Measurements from ENCODE around the gene COL27A1. TPM values are rescaled to one million over a fixed set of nuclear protein-coding genes. Genes with fewer than 3 reads are reported as not detected.

Gene COL27A1
- total RNA-seq, 1 donor from 2014 or later = 8.5 TPM

DNA sequence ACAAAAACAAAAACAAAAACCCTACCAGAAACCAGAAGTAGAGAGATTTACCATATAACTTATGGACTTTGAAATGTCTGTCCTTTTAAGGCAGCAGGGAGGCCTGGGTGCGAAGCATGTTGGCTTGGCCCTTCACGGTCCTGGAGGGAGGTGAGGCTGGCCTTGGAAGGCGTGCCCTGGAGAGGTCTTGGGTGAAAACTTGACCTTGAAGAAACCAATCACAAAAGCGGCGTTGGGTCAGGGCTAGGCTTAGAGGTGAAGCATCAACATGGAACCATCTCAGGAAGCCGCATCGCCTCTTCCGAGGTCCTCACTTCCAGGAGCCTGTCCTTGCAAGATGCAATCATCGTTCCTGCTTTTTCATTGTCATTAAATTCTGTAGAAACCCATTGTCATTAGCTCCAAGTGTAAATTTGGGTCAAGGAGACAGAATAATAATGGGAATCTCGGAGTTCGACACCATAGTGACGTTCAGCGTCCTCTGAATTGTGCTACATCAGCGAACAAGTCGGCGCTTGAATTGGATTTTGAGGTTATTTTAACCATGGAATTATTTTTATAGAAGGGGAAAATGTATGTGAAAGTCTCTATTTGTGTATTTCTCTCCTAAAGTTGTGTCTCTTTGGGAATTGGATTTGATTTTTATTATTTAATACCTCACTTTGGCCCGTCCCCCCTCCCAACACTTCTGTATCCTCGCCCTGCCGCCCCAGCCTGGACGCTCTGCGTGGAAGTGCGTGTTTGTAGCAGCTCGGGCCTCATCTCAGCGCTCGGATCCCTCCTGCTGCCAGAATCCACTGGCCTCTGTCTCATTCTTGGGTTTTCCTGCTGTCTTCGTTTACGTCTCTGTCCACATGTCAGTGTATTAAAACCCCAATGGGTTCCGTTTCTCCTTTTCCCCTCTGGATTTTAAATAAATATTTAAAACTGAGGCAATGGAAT lies 156.5 kb downstream of the COL27A1 start:
- no peak overlapping the region for H3K4me3 ChIP-seq (ENCODE audit: low read depth, low read length)
- TF ChIP-seq, protein P1, sequence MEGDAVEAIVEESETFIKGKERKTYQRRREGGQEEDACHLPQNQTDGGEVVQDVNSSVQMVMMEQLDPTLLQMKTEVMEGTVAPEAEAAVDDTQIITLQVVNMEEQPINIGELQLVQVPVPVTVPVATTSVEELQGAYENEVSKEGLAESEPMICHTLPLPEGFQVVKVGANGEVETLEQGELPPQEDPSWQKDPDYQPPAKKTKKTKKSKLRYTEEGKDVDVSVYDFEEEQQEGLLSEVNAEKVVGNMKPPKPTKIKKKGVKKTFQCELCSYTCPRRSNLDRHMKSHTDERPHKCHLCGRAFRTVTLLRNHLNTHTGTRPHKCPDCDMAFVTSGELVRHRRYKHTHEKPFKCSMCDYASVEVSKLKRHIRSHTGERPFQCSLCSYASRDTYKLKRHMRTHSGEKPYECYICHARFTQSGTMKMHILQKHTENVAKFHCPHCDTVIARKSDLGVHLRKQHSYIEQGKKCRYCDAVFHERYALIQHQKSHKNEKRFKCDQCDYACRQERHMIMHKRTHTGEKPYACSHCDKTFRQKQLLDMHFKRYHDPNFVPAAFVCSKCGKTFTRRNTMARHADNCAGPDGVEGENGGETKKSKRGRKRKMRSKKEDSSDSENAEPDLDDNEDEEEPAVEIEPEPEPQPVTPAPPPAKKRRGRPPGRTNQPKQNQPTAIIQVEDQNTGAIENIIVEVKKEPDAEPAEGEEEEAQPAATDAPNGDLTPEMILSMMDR (conservative IDR thresholded peaks at IDR 0.05; ENCODE audit: low read depth, low read length) = no peak
- no peak for DNase-seq (ENCODE audit: low read depth)

DNA sequence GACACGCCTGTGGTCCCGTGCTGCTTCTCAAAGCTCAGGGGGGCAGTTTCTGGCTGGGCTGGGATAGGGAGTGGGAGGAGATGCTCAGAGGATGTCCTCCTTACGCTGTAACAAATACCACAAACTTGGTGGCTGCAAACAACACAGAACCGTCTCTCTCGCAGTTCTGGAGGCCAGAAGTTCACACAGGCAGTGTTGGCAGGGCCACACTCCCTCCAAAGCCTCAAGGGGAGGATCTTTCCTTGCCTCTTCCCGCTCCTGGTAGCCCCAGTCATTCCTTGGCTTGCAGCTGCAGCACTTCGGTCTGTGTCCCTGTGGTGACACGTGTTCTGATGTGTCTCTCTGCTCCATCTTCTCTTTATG lies 157.2 kb downstream of the COL27A1 start:
- TF ChIP-seq, protein P1 (conservative IDR thresholded peaks at IDR 0.05; ENCODE audit: low read depth, low read length) = no peak
- DNase-seq (ENCODE audit: low read depth) = no peak
- no peak overlapping the region for H3K4me3 ChIP-seq (ENCODE audit: low read depth, low read length)

DNA sequence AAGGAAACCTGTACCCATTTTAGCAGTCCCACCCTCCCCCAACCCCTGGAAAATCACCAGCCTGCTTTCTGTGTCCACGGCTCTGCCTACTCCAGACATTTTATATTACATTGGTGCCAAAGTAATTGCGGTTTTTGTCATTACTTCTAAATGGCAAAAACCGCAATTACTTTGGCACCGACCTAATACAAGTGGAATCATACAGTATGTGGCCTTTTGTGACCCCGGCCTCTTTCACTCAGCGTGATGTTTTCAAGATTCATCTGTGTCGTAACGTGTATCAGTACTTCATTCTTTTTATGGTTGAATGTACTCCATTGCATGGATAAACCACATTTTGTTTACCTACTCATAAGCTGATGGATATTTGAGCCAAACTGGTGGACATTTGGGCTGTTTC lies 157.8 kb downstream of the COL27A1 start:
- no peak overlapping the region for H3K4me3 ChIP-seq (ENCODE audit: low read depth, low read length)
- no peak for DNase-seq (ENCODE audit: low read depth)
- TF ChIP-seq, protein P1 (conservative IDR thresholded peaks at IDR 0.05; ENCODE audit: low read depth, low read length) = no peak

DNA sequence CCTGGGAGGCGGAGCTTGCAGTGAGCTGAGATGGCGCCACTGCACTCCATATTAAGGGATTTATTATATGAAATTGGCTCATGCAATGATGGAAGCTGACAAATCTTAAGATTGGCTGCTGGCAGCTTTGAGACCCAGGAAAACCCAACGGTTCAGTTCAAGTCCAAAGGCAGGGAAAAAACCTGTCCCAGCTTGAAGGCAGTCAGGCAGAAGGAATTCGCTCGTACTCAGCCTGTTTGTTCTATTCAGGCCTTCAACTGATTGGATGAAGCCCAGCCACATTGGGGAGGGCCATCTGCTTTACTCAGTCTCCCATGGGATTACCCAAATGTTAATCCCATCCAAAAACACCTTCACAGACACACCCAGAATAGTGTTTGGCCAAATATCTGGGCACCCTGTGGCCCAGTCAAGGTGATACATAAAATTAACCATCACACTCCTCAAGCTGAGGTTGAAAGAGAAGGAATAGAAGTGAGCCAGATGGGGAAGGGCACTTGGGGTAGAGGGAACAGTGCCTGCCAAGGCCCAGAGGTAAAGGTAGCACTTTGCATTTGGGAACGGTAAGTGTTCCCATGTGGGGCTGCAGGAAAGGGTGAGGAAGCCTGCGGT lies 159.0 kb downstream of the COL27A1 start:
- TF ChIP-seq, protein P1 (conservative IDR thresholded peaks at IDR 0.05; ENCODE audit: low read depth, low read length) = no peak
- DNase-seq (ENCODE audit: low read depth) = no peak
- H3K4me3 ChIP-seq (ENCODE audit: low read depth, low read length) = no peak overlapping the region

DNA sequence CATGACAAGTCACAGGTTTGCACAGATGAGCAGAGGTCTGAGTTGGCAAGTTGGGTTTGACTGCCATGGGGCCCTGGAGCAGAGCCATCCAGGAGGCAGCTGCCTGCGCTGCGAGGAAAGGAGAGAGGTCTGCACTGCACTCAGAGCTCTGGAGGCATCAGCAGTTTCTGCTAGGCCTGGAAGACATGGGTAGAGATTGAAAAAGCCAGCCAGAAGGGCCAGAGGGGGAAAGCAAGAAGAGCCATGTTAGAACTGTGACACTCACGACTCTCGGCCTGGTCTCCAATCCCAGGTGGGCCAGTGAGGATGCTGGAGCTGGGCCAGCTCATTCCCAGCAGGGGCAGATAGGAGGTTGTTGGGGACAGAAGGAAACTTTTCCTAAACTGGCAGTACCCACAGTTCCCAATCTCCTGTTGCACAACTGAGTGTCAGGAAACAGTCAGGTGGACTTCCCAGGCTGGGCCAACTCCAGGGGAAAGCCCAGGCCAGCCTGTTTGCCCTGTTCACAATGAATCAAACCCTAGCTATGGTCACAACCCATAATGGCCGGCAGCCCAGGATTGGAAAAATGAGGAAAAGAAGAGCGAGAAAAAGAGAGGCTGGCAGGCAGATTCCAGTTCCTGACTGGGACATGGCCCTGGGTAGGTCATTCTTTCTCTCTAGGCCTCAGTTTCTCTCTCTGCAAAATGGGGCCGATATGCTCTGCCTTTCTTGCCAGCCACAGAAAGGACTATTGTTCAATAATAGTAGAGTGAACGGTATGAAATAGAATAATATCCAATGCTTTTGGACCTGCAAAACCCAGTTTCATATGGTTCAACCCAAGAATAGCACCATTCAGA lies 159.8 kb downstream of the COL27A1 start:
- no peak overlapping the region for H3K4me3 ChIP-seq (ENCODE audit: low read depth, low read length)
- TF ChIP-seq, protein P1 (conservative IDR thresholded peaks at IDR 0.05; ENCODE audit: low read depth, low read length) = no peak
- DNase-seq (ENCODE audit: low read depth) = peak; percentile 20

DNA sequence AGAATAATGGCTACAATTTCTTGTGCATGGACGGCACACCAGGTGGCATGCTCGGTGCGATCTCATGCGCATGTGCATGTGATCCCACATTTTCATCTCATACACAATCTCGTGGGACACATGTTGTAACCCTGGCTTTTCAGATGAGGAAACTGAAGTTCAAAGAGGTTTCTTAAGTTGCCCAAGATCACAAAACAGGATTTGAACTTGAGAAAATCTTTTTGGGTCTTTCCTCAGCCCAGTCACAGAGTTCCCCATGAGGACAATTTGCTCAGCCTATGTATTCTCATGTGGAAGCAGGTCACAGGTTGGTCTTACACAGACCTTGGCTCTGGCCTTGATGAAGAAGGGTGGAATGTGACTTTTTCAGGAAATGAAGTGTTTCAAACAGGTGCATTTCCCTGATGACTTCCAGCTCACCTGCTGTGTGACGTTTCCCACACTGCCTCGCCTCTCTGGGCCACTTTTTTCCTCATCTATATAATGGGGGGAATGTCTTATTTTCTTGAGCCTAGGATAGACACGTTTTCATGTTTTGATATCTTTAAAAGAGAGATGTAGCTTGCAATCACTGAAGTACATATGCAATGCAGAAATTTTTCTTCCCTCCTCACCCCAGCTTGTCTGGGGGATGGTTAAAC lies 160.5 kb downstream of the COL27A1 start:
- TF ChIP-seq, protein P1 (conservative IDR thresholded peaks at IDR 0.05; ENCODE audit: low read depth, low read length) = no peak
- no peak for DNase-seq (ENCODE audit: low read depth)

More for the DNA sequence above, 160.5 kb downstream of the COL27A1 start:
- H3K4me3 ChIP-seq (ENCODE audit: low read depth, low read length) = no peak overlapping the region

All from epithelial cell of proximal tubule (primary cell).